H1 (cell line): ENCODE data around the gene IREB2. TPM values are rescaled to one million over a fixed set of nuclear protein-coding genes. Genes with fewer than 3 reads are reported as not detected.

Source experiments
- BCL11A ChIP-seq, 2 experiments: IDR thresholded peaks; one replicate each; pipeline ENCODE4 v1.6.1; 2011; ENCODE audit warnings: low read depth in 2 of 2, low read length in 2 of 2, mild to moderate bottlenecking in 2 of 2
- SIX5 ChIP-seq: IDR thresholded peaks from 2 replicates; pipeline ENCODE4 v1.6.1; 2011; ENCODE audit warnings: mild to moderate bottlenecking, low read depth, low read length
- SUZ12 ChIP-seq: fragments of 200-600 bp; sonication (generic); IDR thresholded peaks from 2 replicates; pipeline ENCODE4 v1.6.1; 2012; ENCODE audit warnings: mild to moderate bottlenecking, inconsistent platforms, low read length, moderate library complexity, mixed read lengths
- polyA plus RNA-seq, 7 experiments: library from polyadenylated mRNA; depleted of rRNA in 3 of 7; stranded (reverse) in 5 of 7; unstranded in 2 of 7; fragments of >200 nt in 5 of 7; fragments of 200-250 nt in 2 of 7; gene quantifications; 1 replicate in 5 of 7; 2 replicates in 1 of 7; 4 replicates in 1 of 7; pipeline versions ENCODE4 v1.2.1 to v1.2.3, GENCODE V29; 2011 to 2013; ENCODE audit warnings: missing spikeins in 2 of 7, mixed read lengths in 2 of 7
- total RNA-seq: library from RNA; stranded (reverse); fragmentation: NEBNext Ultra II Directional; extraction: Animal tissue kit (Norgen Biotek cat#: 25700); gene quantifications from 2 replicates; pipeline ENCODE4 v1.2.1, GENCODE V29; 2021
- TF ChIP-seq, protein P1 (sequence below): IDR thresholded peaks from 2 replicates; pipeline ENCODE4 v1.6.1; 2011; ENCODE audit warnings: low read depth, mild to moderate bottlenecking, low read length; ENCODE audit not compliant: insufficient read depth
- TF ChIP-seq, protein P2 (sequence below): IDR thresholded peaks from 2 replicates; pipeline ENCODE4 v1.6.1; 2011; ENCODE audit warnings: low read length, improper control_type of control experiment
- TF ChIP-seq, protein P3 (sequence below), 3 experiments: IDR thresholded peaks; 1 replicate in 2 of 3; 2 replicates in 1 of 3; pipeline versions ENCODE4 v1.5.1 to v1.6.1; 2011; ENCODE audit warnings: low read length in 3 of 3, mild to moderate bottlenecking in 3 of 3, inconsistent platforms in 2 of 3, low read depth in 1 of 3, moderate library complexity in 1 of 3; ENCODE audit not compliant: insufficient read depth in 1 of 3; ENCODE audit errors: control extremely low read depth in 1 of 3

IREB2 gene
- total and polyA plus RNA-seq, 2 of the 8 experiments (the other 6 are each of a cell fraction or from before 2014, with no cell fraction given) = 21.0 to 103 TPM

DNA sequence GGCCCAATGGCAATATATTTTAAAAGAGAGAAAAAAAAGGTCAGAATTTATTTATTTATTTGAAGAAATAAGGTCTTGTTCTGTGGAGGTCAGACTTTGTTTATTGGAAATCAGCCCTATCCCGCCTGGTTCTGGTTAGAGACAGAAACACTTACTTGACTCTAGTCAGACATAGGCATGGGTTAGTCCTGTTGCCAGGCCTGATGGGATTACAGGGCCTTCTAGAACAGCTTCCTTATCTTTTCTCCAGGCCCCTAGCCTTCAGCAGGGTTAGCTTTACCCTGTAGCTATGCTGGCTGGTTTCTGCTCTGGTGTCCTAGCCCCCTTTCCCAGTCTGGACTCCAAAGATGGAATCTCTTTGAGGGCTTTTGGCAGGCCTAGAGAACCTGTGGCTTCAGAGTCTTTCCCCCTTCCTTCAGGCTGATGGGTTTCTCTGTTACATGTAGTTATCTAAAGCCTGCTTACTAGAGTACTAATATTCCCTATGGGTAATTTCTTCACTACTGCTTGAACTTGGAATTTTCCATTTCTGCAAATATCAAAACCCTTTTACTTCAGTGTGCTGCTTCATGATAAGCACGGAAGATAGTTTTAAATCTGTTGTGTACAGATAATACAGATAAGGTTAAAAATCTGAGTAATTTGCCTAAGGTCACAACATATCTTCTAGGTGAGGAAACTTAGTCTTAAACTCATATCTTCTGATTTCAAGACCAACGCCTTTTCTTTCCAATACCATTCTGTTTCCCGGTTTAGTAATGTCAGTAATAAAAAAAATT, 10.6 kb downstream of the IREB2 start (continued):
- TF ChIP-seq SIX5 (no peak), SUZ12 (no peak), BCL11A (IDR thresholded peaks at IDR 0.05; ENCODE audit: low read depth in 2 of 2, low read length in 2 of 2) (no peak)
- TF ChIP-seq, protein P1, sequence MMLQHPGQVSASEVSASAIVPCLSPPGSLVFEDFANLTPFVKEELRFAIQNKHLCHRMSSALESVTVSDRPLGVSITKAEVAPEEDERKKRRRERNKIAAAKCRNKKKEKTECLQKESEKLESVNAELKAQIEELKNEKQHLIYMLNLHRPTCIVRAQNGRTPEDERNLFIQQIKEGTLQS = no peak
- TF ChIP-seq, protein P2, sequence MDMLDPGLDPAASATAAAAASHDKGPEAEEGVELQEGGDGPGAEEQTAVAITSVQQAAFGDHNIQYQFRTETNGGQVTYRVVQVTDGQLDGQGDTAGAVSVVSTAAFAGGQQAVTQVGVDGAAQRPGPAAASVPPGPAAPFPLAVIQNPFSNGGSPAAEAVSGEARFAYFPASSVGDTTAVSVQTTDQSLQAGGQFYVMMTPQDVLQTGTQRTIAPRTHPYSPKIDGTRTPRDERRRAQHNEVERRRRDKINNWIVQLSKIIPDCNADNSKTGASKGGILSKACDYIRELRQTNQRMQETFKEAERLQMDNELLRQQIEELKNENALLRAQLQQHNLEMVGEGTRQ = no peak
- TF ChIP-seq, protein P3, sequence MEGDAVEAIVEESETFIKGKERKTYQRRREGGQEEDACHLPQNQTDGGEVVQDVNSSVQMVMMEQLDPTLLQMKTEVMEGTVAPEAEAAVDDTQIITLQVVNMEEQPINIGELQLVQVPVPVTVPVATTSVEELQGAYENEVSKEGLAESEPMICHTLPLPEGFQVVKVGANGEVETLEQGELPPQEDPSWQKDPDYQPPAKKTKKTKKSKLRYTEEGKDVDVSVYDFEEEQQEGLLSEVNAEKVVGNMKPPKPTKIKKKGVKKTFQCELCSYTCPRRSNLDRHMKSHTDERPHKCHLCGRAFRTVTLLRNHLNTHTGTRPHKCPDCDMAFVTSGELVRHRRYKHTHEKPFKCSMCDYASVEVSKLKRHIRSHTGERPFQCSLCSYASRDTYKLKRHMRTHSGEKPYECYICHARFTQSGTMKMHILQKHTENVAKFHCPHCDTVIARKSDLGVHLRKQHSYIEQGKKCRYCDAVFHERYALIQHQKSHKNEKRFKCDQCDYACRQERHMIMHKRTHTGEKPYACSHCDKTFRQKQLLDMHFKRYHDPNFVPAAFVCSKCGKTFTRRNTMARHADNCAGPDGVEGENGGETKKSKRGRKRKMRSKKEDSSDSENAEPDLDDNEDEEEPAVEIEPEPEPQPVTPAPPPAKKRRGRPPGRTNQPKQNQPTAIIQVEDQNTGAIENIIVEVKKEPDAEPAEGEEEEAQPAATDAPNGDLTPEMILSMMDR (IDR thresholded peaks at IDR 0.05; ENCODE audit: control extremely low read depth in 1 of 3, insufficient read depth in 1 of 3, low read depth in 1 of 3, low read length in 3 of 3) = no peak
